Measurements from ENCODE around the gene STX17.
"Not testable (repeated sequence)": the region's sequence is repeated elsewhere in the genome, so short reads cannot be mapped to it uniquely, and the experiment has no call there.

Gene STX17
- total RNA-seq, result 54.8 reads per million, percentile 70 among the genes with 10 or more reads in this experiment

GRCh38 chr9:99906403-99907207 is at the start of gene STX17:
Gene STX17 (plus strand): TSS chr9:99906654. CDS start chr9:99915240, 8,586 bp downstream.
- DNase-seq, result peak; percentile 73

GRCh38 chr9:99857576-99857975 is 48.9 kb upstream of the STX17 start:
- DNase-seq, result not testable (repeated sequence)

- DNase-seq, result no peak
Measured at GRCh38 chr9:99858087-99858486, 48.4 kb upstream of the STX17 start.

GRCh38 chr9:99859243-99859980 is 47.0 kb upstream of the STX17 start:
- DNase-seq, result no peak

- no peak for DNase-seq
Measured at GRCh38 chr9:99860266-99860665, 46.2 kb upstream of the STX17 start.

- no peak for DNase-seq
Measured at GRCh38 chr9:99863955-99864354, 42.5 kb upstream of the STX17 start.

GRCh38 chr9:99866398-99866797 is 40.1 kb upstream of the STX17 start:
- no peak for DNase-seq

- DNase-seq, result no peak
Measured at GRCh38 chr9:99867536-99867935, 38.9 kb upstream of the STX17 start.

GRCh38 chr9:99867968-99868367 is 38.5 kb upstream of the STX17 start:
- DNase-seq, result no peak

GRCh38 chr9:99868845-99869244 is 37.6 kb upstream of the STX17 start:
- DNase-seq, result no peak

- DNase-seq, result no peak
Measured at GRCh38 chr9:99870126-99870525, 36.3 kb upstream of the STX17 start.

GRCh38 chr9:99873531-99873930 is 32.9 kb upstream of the STX17 start:
- DNase-seq, result no peak

- no peak for DNase-seq
Measured at GRCh38 chr9:99873943-99874584, 32.4 kb upstream of the STX17 start.

- DNase-seq, result no peak
Measured at GRCh38 chr9:99876190-99876589, 30.3 kb upstream of the STX17 start.

- DNase-seq, result no peak
Measured at GRCh38 chr9:99878651-99879050, 27.8 kb upstream of the STX17 start.

GRCh38 chr9:99881769-99882168 is 24.7 kb upstream of the STX17 start:
- DNase-seq, result no peak

- no peak for DNase-seq
Measured at GRCh38 chr9:99885747-99886146, 20.7 kb upstream of the STX17 start.

GRCh38 chr9:99889120-99889519 is 17.3 kb upstream of the STX17 start:
- DNase-seq, result no peak

GRCh38 chr9:99894826-99895225 is 11.6 kb upstream of the STX17 start:
- no peak for DNase-seq

GRCh38 chr9:99895510-99895909 is 10.9 kb upstream of the STX17 start:
- DNase-seq, result no peak

GRCh38 chr9:99896119-99896518 is 10.3 kb upstream of the STX17 start:
- no peak for DNase-seq

GRCh38 chr9:99903393-99903792 is 3.1 kb upstream of the STX17 start:
- no peak for DNase-seq

GRCh38 chr9:99905833-99906402 is 536 bp upstream of the STX17 start:
- DNase-seq, result no peak
